HCT116 (cell line): ENCODE measurements around the gene TSC1. TPM values are rescaled to one million over a fixed set of nuclear protein-coding genes. Genes with fewer than 3 reads are reported as not detected.

ENCODE experiments used
- ATAC-seq: fragments of 200-7000 bp; cut with Tn5 transposase; 2 replicates; pipeline ENCODE4 v1.9.1; 2020; ENCODE audit warnings: mild to moderate bottlenecking, moderate library complexity
- BruUV-seq: library from RNA; stranded (reverse); fragments of 400-500 nt; replicated peaks from 2 replicates; lab custom pipeline; 2021; lab: Mats Ljungman, UMichigan
- CTCF ChIA-PET: fragments of 300-600 bp; sonication (Branson Sonifier 250); formaldehyde crosslinking; loops from one replicate; lab custom pipeline; 2021; ENCODE audit warnings: antibody characterized with exemption; lab: Charles Lee
- POLR2A ChIA-PET: fragments of 300-600, 350-600 bp; sonication (Branson Sonifier 250); formaldehyde crosslinking; loops from one replicate; lab custom pipeline; 2021; ENCODE audit warnings: antibody characterized with exemption; lab: Charles Lee
- RAD21 ChIA-PET, 2 experiments: fragments of 300-600 bp; sonication (Branson Sonifier 250); formaldehyde crosslinking; loops; one replicate each; lab custom pipeline; 2023; ENCODE audit warnings: low total read pairs in 2 of 2; ENCODE audit not compliant: uncharacterized antibody in 2 of 2, unreplicated experiment in 2 of 2, low non-redundant PET in 1 of 2; lab: Charles Lee
- DNase-seq: peaks from one replicate; pipeline ENCODE4 v3.0.0-alpha.2; 2010; ENCODE audit warnings: low read depth, low spot score
- H2AFZ ChIP-seq: fragments of 200-600 bp; shearing (Covaris generic), sonication (generic); 2 replicates; pipeline ENCODE4 v1.6.1; 2017; ENCODE audit warnings: low read depth, mixed run types, mixed read lengths, antibody characterized with exemption, low read length; ENCODE audit not compliant: poor library complexity, severe bottlenecking
- H3K27ac ChIP-seq: 2 replicates; pipeline ENCODE4 v1.5.1; 2012; ENCODE audit warnings: low read depth, low read length
- H3K27me3 ChIP-seq: fragments of 200-600 bp; sonication (generic); 2 replicates; pipeline ENCODE4 v1.6.1; 2016; ENCODE audit warnings: mixed run types, low read length, mixed read lengths; ENCODE audit not compliant: insufficient read depth
- H3K36me3 ChIP-seq, 2 experiments: fragments of 200-500 bp in 1 of 2; fragments of 200-600 bp in 1 of 2; sonication (Bioruptor generic) in 1 of 2; sonication (generic) in 1 of 2; 2 replicates each; pipeline versions ENCODE4 v1.5.1 to v1.6.1; 2014 to 2016; ENCODE audit warnings: low read length in 2 of 2, inconsistent platforms in 1 of 2, mixed read lengths in 1 of 2, mixed run types in 1 of 2; ENCODE audit not compliant: insufficient read depth in 2 of 2, control insufficient read depth in 1 of 2
- H3K4me1 ChIP-seq, 2 experiments: fragments of 200-600 bp in 1 of 2; sonication (generic) in 1 of 2; 2 replicates each; pipeline versions ENCODE4 v1.5.1 to v1.6.1; 2012 to 2017; ENCODE audit warnings: low read length in 2 of 2, inconsistent platforms in 1 of 2, mild to moderate bottlenecking in 1 of 2, mixed read lengths in 1 of 2, mixed run types in 1 of 2, moderate library complexity in 1 of 2; ENCODE audit not compliant: insufficient read depth in 2 of 2, control insufficient read depth in 1 of 2
- H3K4me2 ChIP-seq: fragments of 200-600 bp; sonication (generic); 2 replicates; pipeline ENCODE4 v1.6.1; 2017; ENCODE audit warnings: mixed run types, low read length, mixed read lengths
- H3K4me3 ChIP-seq, 2 experiments: fragments of 200-600 bp in 1 of 2; sonication (generic) in 1 of 2; replicated peaks in 1 of 2; 2 replicates each; pipeline ENCODE4 v1.5.1; 2011 to 2016; ENCODE audit warnings: low read length in 2 of 2, control low read depth in 1 of 2, low read depth in 1 of 2, mild to moderate bottlenecking in 1 of 2, mixed read lengths in 1 of 2, mixed run types in 1 of 2
- H3K79me2 ChIP-seq: fragments of 200-600 bp; sonication (generic); 2 replicates; pipeline ENCODE4 v1.6.1; 2017; ENCODE audit warnings: mild to moderate bottlenecking, mixed run types, low read length, moderate library complexity, mixed read lengths; ENCODE audit not compliant: insufficient read depth
- H3K9ac ChIP-seq: fragments of 200-600 bp; sonication (generic); 2 replicates; pipeline ENCODE4 v1.6.1; 2016; ENCODE audit warnings: low read length, mixed read lengths
- H3K9me2 ChIP-seq: fragments of 200-600 bp; sonication (generic), shearing (Covaris generic); 2 replicates; pipeline ENCODE4 v1.6.1; 2017; ENCODE audit warnings: mixed run types, mild to moderate bottlenecking, moderate library complexity; ENCODE audit not compliant: insufficient read depth
- H3K9me3 ChIP-seq, 2 experiments: fragments of 200-500 bp in 1 of 2; fragments of 200-600 bp in 1 of 2; sonication (Bioruptor generic) in 1 of 2; sonication (generic) in 1 of 2; 2 replicates each; pipeline ENCODE4 v1.6.1; 2014 to 2017; ENCODE audit warnings: low read length in 2 of 2, mixed read lengths in 2 of 2, inconsistent platforms in 1 of 2, low read depth in 1 of 2, mild to moderate bottlenecking in 1 of 2, mixed run types in 1 of 2, moderate library complexity in 1 of 2; ENCODE audit not compliant: control insufficient read depth in 1 of 2, insufficient read depth in 1 of 2
- H4K20me1 ChIP-seq: fragments of 200-600 bp; sonication (generic), shearing (Covaris generic); 2 replicates; pipeline ENCODE4 v1.6.1; 2017; ENCODE audit warnings: mixed run types, mild to moderate bottlenecking, moderate library complexity; ENCODE audit not compliant: insufficient read depth
- CBX3 ChIP-seq: IDR thresholded peaks from 2 replicates; pipeline ENCODE4 v1.6.1; 2012; ENCODE audit warnings: low read depth
- CEBPB ChIP-seq: IDR thresholded peaks from 2 replicates; pipeline ENCODE4 v1.6.1; 2012; ENCODE audit warnings: low read depth
- EGR1 ChIP-seq: IDR thresholded peaks from 2 replicates; pipeline ENCODE4 v1.6.1; 2012; ENCODE audit warnings: low read depth
- ELF1 ChIP-seq: IDR thresholded peaks from 2 replicates; pipeline ENCODE4 v1.6.1; 2012; ENCODE audit warnings: low read depth, borderline replicate concordance
- EZH2 ChIP-seq: fragments of 200-600 bp; sonication (generic); IDR thresholded peaks from 2 replicates; pipeline ENCODE4 v1.6.1; 2017; ENCODE audit warnings: antibody characterized with exemption, mixed run types
- EZH2phosphoT487 ChIP-seq: fragments of 200-600 bp; IDR thresholded peaks from 2 replicates; pipeline ENCODE4 v1.6.1; 2018; ENCODE audit warnings: antibody characterized with exemption, borderline replicate concordance
- FOSL1 ChIP-seq: IDR thresholded peaks from 2 replicates; pipeline ENCODE4 v1.6.1; 2012; ENCODE audit warnings: low read depth
- JUND ChIP-seq: IDR thresholded peaks from 2 replicates; pipeline ENCODE4 v1.6.1; 2012
- POLR2A ChIP-seq: IDR thresholded peaks from 2 replicates; pipeline ENCODE4 v1.7.0; 2011; ENCODE audit warnings: borderline replicate concordance; ENCODE audit not compliant: insufficient read depth, insufficient read length; ENCODE audit errors: extremely low read depth
- POLR2AphosphoS5 ChIP-seq: IDR thresholded peaks from 2 replicates; pipeline ENCODE4 v1.6.1; 2011; ENCODE audit warnings: mild to moderate bottlenecking, low read depth, low read length, moderate library complexity
- SIN3A ChIP-seq: IDR thresholded peaks from 2 replicates; pipeline ENCODE4 v1.6.1; 2012; ENCODE audit warnings: low read depth
- SP1 ChIP-seq: IDR thresholded peaks from 2 replicates; pipeline ENCODE4 v1.6.1; 2012; ENCODE audit warnings: low read depth
- SRF ChIP-seq: IDR thresholded peaks from 2 replicates; pipeline ENCODE4 v1.6.1; 2012; ENCODE audit warnings: low read depth
- TCF7L2 ChIP-seq: IDR thresholded peaks from 2 replicates; pipeline ENCODE4 v1.7.0; 2011; ENCODE audit warnings: borderline replicate concordance, inconsistent platforms; ENCODE audit not compliant: insufficient read depth, insufficient read length; ENCODE audit errors: extremely low read depth
- ZFX ChIP-seq: fragments of 450-650 bp; IDR thresholded peaks from 2 replicates; pipeline ENCODE4 v1.6.1; 2017
- ZNF274 ChIP-seq: fragments of 200-500 bp; sonication (Bioruptor generic); IDR thresholded peaks from 2 replicates; pipeline ENCODE4 v1.6.1; 2014; ENCODE audit warnings: mild to moderate bottlenecking, low read depth, low read length, inconsistent platforms
- intact Hi-C: fragments of 100-400 bp; cut with micrococcal nuclease; formaldehyde crosslinking; loops from 2 replicates; pipeline ENCODE4 v1.10.0; 2022
- total RNA-seq: library from RNA; stranded (reverse); gene quantifications from one replicate; pipeline ENCODE4 v1.2.1, GENCODE V29; 2021; ENCODE audit not compliant: unreplicated experiment
- TF ChIP-seq, protein P1 (sequence below): IDR thresholded peaks from 2 replicates; pipeline ENCODE4 v1.6.1; 2012
- TF ChIP-seq, protein P2 (sequence below): IDR thresholded peaks from 2 replicates; pipeline ENCODE4 v1.6.1; 2012
- TF ChIP-seq, protein P3 (sequence below): IDR thresholded peaks from 2 replicates; pipeline ENCODE4 v1.6.1; 2011; ENCODE audit warnings: mild to moderate bottlenecking, low read length, moderate library complexity; ENCODE audit not compliant: insufficient replicate concordance; ENCODE audit errors: extremely low read depth
- TF ChIP-seq, protein P4 (sequence below), 3 experiments: fragments of 200-600 bp in 1 of 3; sonication (generic) in 1 of 3; IDR thresholded peaks in 2 of 3; conservative IDR thresholded peaks in 1 of 3; 2 replicates each; pipeline ENCODE4 v1.5.1; 2012 to 2017; ENCODE audit warnings: low read depth in 2 of 3, low read length in 2 of 3, antibody characterized with exemption in 1 of 3, borderline replicate concordance in 1 of 3, control low read depth in 1 of 3, mild to moderate bottlenecking in 1 of 3, mixed read lengths in 1 of 3, mixed run types in 1 of 3, moderate library complexity in 1 of 3; ENCODE audit not compliant: insufficient read depth in 1 of 3

TSC1 gene
- total RNA-seq, 1 experiment from 2014 or later: 34.5 TPM

DNA sequence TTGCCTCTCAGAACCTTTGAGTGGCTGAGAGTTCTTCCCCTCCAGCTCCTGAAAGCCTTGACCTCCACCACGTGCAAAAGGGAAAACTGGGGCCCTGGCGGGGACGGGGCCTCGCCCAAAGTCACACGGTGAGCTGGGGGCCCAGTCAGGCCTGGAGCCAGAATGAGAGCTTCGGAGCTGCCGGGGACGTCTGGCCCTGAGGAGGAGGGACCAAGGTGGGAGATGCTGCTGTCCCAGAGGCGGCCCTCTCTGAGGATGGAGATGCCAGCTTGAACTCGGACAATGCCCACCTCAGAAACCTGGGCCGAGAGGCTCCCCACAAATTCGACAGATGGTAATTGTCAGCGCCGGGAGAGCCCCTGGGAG is 67.0 kb downstream of the TSC1 start (continued):
- TF ChIP-seq SRF (no peak), POLR2AphosphoS5 (no peak), EZH2 (no peak)
- TF ChIP-seq, all 23 proteins: peak for 0

DNA sequence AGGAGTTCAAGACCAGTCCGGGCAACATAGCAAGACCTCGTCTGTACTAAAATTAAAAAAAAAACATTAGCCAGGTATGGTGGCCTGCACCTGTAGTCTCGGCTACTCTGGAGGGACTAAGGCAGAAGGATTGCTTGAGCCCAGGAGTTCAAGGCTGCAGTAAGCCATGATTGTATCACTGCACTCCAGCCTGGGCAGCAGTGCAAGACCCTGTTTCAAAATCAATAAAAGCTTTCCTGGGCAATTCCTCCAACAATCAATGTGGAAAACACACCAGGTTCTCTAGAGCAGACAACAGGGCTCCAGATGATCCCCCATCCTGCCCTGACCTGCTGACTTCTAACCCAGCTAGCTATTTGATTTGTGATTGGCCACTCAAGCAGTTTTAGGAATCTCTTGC is 67.6 kb downstream of the TSC1 start:
- TF ChIP-seq EZH2phosphoT487 (no peak), ZNF274 (no peak), POLR2AphosphoS5 (no peak), CEBPB (no peak), EGR1 (no peak), CBX3 (no peak), SP1 (no peak), TCF7L2 (no peak), JUND (no peak), ELF1 (no peak), ZFX (no peak), SIN3A (no peak), SRF (no peak), FOSL1 (no peak), POLR2A (no peak)
- TF ChIP-seq, protein P1, sequence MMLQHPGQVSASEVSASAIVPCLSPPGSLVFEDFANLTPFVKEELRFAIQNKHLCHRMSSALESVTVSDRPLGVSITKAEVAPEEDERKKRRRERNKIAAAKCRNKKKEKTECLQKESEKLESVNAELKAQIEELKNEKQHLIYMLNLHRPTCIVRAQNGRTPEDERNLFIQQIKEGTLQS: no peak
- TF ChIP-seq, protein P2, sequence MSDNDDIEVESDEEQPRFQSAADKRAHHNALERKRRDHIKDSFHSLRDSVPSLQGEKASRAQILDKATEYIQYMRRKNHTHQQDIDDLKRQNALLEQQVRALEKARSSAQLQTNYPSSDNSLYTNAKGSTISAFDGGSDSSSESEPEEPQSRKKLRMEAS: no peak
- TF ChIP-seq, protein P3, sequence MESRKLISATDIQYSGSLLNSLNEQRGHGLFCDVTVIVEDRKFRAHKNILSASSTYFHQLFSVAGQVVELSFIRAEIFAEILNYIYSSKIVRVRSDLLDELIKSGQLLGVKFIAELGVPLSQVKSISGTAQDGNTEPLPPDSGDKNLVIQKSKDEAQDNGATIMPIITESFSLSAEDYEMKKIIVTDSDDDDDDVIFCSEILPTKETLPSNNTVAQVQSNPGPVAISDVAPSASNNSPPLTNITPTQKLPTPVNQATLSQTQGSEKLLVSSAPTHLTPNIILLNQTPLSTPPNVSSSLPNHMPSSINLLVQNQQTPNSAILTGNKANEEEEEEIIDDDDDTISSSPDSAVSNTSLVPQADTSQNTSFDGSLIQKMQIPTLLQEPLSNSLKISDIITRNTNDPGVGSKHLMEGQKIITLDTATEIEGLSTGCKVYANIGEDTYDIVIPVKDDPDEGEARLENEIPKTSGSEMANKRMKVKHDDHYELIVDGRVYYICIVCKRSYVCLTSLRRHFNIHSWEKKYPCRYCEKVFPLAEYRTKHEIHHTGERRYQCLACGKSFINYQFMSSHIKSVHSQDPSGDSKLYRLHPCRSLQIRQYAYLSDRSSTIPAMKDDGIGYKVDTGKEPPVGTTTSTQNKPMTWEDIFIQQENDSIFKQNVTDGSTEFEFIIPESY: no peak
- TF ChIP-seq, protein P4, sequence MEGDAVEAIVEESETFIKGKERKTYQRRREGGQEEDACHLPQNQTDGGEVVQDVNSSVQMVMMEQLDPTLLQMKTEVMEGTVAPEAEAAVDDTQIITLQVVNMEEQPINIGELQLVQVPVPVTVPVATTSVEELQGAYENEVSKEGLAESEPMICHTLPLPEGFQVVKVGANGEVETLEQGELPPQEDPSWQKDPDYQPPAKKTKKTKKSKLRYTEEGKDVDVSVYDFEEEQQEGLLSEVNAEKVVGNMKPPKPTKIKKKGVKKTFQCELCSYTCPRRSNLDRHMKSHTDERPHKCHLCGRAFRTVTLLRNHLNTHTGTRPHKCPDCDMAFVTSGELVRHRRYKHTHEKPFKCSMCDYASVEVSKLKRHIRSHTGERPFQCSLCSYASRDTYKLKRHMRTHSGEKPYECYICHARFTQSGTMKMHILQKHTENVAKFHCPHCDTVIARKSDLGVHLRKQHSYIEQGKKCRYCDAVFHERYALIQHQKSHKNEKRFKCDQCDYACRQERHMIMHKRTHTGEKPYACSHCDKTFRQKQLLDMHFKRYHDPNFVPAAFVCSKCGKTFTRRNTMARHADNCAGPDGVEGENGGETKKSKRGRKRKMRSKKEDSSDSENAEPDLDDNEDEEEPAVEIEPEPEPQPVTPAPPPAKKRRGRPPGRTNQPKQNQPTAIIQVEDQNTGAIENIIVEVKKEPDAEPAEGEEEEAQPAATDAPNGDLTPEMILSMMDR (IDR thresholded peaks at IDR 0.05 in 2 of 3, conservative IDR thresholded peaks at IDR 0.05 in 1 of 3; ENCODE audit: borderline replicate concordance in 1 of 3, insufficient read depth in 1 of 3, low read depth in 2 of 3, low read length in 2 of 3): no peak
- TF ChIP-seq, all 23 proteins: peak for 0
- Histone ChIP-seq H3K9me2 (no peaks in the 10 kb centered on the region), H3K79me2 (no peaks in the 10 kb centered on the region), H3K4me2 (peak overlapping the region; percentile 99), H3K27me3 (no peaks in the 10 kb centered on the region), H3K4me1 (peaks cover 7 to 26% of the 10 kb centered on the region in 2 experiments; a peak in 2 of 4 replicates), H3K36me3 (no peaks in the 10 kb centered on the region), H3K27ac (no peak overlapping the region), H3K9ac (no peak overlapping the region), H2AFZ (no peak overlapping the region), H4K20me1 (no peaks in the 10 kb centered on the region), H3K9me3 (no peaks in the 10 kb centered on the region), H3K4me3 (0 out of 4 replicates have a peak overlapping the region, but pooled peaks have one; percentile 99)
- DNase-seq (no peak), ATAC-seq (no peak)
- ChIA-PET CTCF (no interaction called here), POLR2A (no interaction called here), RAD21 (no interaction called here)
- TSS peak; percentile 57 for BruUV-seq
- intact Hi-C loops: no loop called here
